Nephron progenitor cell (in vitro differentiated cells): Measurements from ENCODE around the gene KCNIP1.

Experiments
- DNase-seq: peaks from one replicate; pipeline ENCODE4 v3.0.0; 2021
- H3K27ac Mint-ChIP-seq: 2 replicates; pipeline ENCODE4 v1.8.0; 2021; ENCODE audit warnings: mild to moderate bottlenecking, moderate library complexity, mixed read lengths
- H3K27me3 Mint-ChIP-seq: 2 replicates; pipeline ENCODE4 v1.8.0; 2021; ENCODE audit warnings: mild to moderate bottlenecking, low read depth, mixed read lengths; ENCODE audit not compliant: poor library complexity
- H3K36me3 Mint-ChIP-seq: 2 replicates; pipeline ENCODE4 v1.8.0; 2021; ENCODE audit warnings: low read depth, mixed read lengths
- H3K4me1 Mint-ChIP-seq: 2 replicates; pipeline ENCODE4 v1.8.0; 2021; ENCODE audit warnings: mixed read lengths
- H3K4me3 Mint-ChIP-seq: 2 replicates; pipeline ENCODE4 v1.8.0; 2021; ENCODE audit warnings: mild to moderate bottlenecking, moderate library complexity, mixed read lengths
- H3K9me3 Mint-ChIP-seq: 2 replicates; pipeline ENCODE4 v1.8.0; 2021; ENCODE audit warnings: mild to moderate bottlenecking, moderate library complexity, mixed read lengths
- CTCF ChIP-seq: fragments of 200-600 bp; sonication (generic); IDR thresholded peaks from 2 replicates; pipeline ENCODE4 v1.5.0; 2021; ENCODE audit warnings: antibody characterized with exemption

KCNIP1 gene

GRCh38 chr5:170573114-170573513, 69.3 kb downstream of the KCNIP1 start:
- TF ChIP-seq CTCF, result no peak
- Mint-ChIP-seq H3K4me3 (no peak overlapping the region), H3K4me1 (peaks cover 62% of the 10 kb centered on the region), H3K9me3 (peaks cover 19% of the 10 kb centered on the region), H3K27ac (peak overlapping the region; percentile 82), H3K27me3 (no peaks in the 10 kb centered on the region), H3K36me3 (no peaks in the 10 kb centered on the region)
- no peak for DNase-seq

GRCh38 chr5:170573660-170574059, 69.8 kb downstream of the KCNIP1 start:
- no peaks in the 10 kb centered on the region for H3K36me3 Mint-ChIP-seq
- no peak for DNase-seq
- H3K4me1 Mint-ChIP-seq, result peaks cover 62% of the 10 kb centered on the region
- peaks cover 24% of the 10 kb centered on the region for H3K9me3 Mint-ChIP-seq
- no peak overlapping the region for H3K4me3 Mint-ChIP-seq
- H3K27me3 Mint-ChIP-seq, result peaks cover 3% of the 10 kb centered on the region
- no peak for TF ChIP-seq CTCF
- H3K27ac Mint-ChIP-seq, result no peak overlapping the region

GRCh38 chr5:170576602-170577535, 73.0 kb downstream of the KCNIP1 start:
- Mint-ChIP-seq H3K27ac (no peak overlapping the region), H3K4me3 (no peak overlapping the region), H3K4me1 (peaks cover 39% of the 10 kb centered on the region), H3K9me3 (peaks cover 27% of the 10 kb centered on the region), H3K27me3 (peaks cover 3% of the 10 kb centered on the region), H3K36me3 (no peaks in the 10 kb centered on the region)
- TF ChIP-seq CTCF, result no peak
- DNase-seq, result no peak

GRCh38 chr5:170579601-170580000, 75.8 kb downstream of the KCNIP1 start:
- Mint-ChIP-seq H3K27me3 (peaks cover 3% of the 10 kb centered on the region), H3K27ac (no peak overlapping the region), H3K36me3 (no peaks in the 10 kb centered on the region), H3K9me3 (peaks cover 27% of the 10 kb centered on the region), H3K4me3 (no peak overlapping the region), H3K4me1 (peaks cover 22% of the 10 kb centered on the region)
- DNase-seq, result no peak
- TF ChIP-seq CTCF, result no peak

- Mint-ChIP-seq H3K27me3 (peaks cover 5% of the 10 kb centered on the region), H3K4me3 (no peak overlapping the region), H3K4me1 (peaks cover 19% of the 10 kb centered on the region), H3K9me3 (peaks cover 20% of the 10 kb centered on the region), H3K36me3 (no peaks in the 10 kb centered on the region), H3K27ac (no peak overlapping the region)
- no peak for TF ChIP-seq CTCF
- no peak for DNase-seq
These were observed 77.4 kb downstream of the KCNIP1 start for GRCh38 chr5:170581211-170581610.
